Gastrocnemius medialis (tissue), 4 donors: Measurements from ENCODE around the gene BICD1. TPM values are rescaled to one million over a fixed set of nuclear protein-coding genes. Genes with fewer than 3 reads are reported as not detected.

ENCODE experiments used
- ATAC-seq, 2 donors: fragments of 150-250 bp; one replicate each; pipeline ENCODE4 v1.9.1; 2016
- DNase-seq, 2 donors: peaks; one replicate each; pipeline ENCODE4 v3.0.0-alpha.2; 2019
- H3K27ac ChIP-seq, 4 donors: fragments of 200-600 bp; sonication (generic); 1 replicate in 1 of 4; 2 replicates in 3 of 4; pipeline ENCODE4 v1.5.1; 2016 to 2018; ENCODE audit warnings: mild to moderate bottlenecking in 2 of 4, moderate library complexity in 1 of 4
- H3K27me3 ChIP-seq, 3 donors: fragments of 200-600 bp; sonication (generic) in 2 of 3; 1 replicate in 1 of 3; 2 replicates in 2 of 3; pipeline versions ENCODE4 v1.5.1 to v1.6.0; 2016 to 2019; ENCODE audit warnings: mild to moderate bottlenecking in 1 of 3, moderate library complexity in 1 of 3
- H3K36me3 ChIP-seq, 2 donors: fragments of 200-600 bp; sonication (generic) in 1 of 2; one replicate each; pipeline ENCODE4 v1.5.1; 2017 to 2018
- H3K4me1 ChIP-seq, 2 donors: fragments of 200-600 bp; sonication (generic) in 1 of 2; one replicate each; pipeline ENCODE4 v1.5.1; 2016 to 2017; ENCODE audit warnings: mild to moderate bottlenecking in 2 of 2
- H3K4me3 ChIP-seq, 4 donors: fragments of 200-600 bp; sonication (generic) in 3 of 4; 1 replicate in 1 of 4; 2 replicates in 3 of 4; pipeline ENCODE4 v1.5.1; 2016 to 2019; ENCODE audit warnings: mild to moderate bottlenecking in 2 of 4
- H3K9me3 ChIP-seq, 3 donors: fragments of 200-600 bp; sonication (generic) in 2 of 3; 1 replicate in 1 of 3; 2 replicates in 2 of 3; pipeline ENCODE4 v1.5.1; 2016 to 2019
- POLR2A ChIP-seq, 2 donors: fragments of 450-650 bp; IDR thresholded peaks; one replicate each; pipeline ENCODE4 v1.6.1; 2017; ENCODE audit warnings: antibody characterized with exemption in 2 of 2, mild to moderate bottlenecking in 2 of 2, moderate library complexity in 2 of 2
- in situ Hi-C, 4 donors: fragments of 200-750 bp; cut with MboI; loops; one replicate each; pipeline versions ENCODE4 v1.15.0 to v1.8.0; 2017; ENCODE audit warnings: low sequenced_read_pairs in 4 of 4
- intact Hi-C: fragments of 100-400 bp; cut with DNase I; formaldehyde crosslinking; loops from one replicate; pipeline ENCODE4 v1.15.1; 2023; ENCODE audit warnings: low total_unique reads
- total RNA-seq, 4 donors: library from RNA; depleted of rRNA; stranded (reverse); fragments of >200 nt; gene quantifications; one replicate each; pipeline versions ENCODE4 v1.1.0 to v1.2.3, GENCODE V29; 2016
- TF ChIP-seq, protein P1 (sequence below), 5 experiments: fragments of 450-650 bp in 3 of 5; fragments of 200-600 bp in 2 of 5; sonication (generic) in 2 of 5; IDR thresholded peaks in 4 of 5; conservative IDR thresholded peaks in 1 of 5; 1 replicate in 4 of 5; 2 replicates in 1 of 5; pipeline ENCODE4 v1.5.1; 2016 to 2019; ENCODE audit warnings: antibody characterized with exemption in 5 of 5, mild to moderate bottlenecking in 3 of 5, moderate library complexity in 3 of 5

BICD1 gene
- total RNA-seq, 4 donors from 2014 or later: 1.4 to 2.3 (median 2.0) TPM

DNA sequence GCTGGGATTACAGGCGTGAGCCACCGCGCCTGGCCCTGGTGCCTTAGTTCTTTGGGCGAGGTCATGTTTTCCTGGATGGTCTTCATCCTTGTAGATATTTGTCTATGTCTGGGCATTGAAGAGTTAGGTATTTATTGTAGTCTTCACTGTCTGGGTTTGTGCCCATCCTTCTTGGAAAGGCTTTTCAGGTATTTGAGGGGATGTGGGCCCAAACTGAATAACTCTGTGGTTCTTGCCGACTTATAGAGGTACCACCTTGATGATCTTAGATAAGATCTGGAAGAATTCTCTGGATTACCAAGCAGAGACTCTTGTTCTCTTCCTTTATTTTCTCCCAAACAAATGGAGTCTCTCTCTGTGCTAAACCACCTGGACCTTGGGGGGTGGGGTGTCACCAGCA is 311.6 kb downstream of the BICD1 start:
- no peak for ATAC-seq

DNA sequence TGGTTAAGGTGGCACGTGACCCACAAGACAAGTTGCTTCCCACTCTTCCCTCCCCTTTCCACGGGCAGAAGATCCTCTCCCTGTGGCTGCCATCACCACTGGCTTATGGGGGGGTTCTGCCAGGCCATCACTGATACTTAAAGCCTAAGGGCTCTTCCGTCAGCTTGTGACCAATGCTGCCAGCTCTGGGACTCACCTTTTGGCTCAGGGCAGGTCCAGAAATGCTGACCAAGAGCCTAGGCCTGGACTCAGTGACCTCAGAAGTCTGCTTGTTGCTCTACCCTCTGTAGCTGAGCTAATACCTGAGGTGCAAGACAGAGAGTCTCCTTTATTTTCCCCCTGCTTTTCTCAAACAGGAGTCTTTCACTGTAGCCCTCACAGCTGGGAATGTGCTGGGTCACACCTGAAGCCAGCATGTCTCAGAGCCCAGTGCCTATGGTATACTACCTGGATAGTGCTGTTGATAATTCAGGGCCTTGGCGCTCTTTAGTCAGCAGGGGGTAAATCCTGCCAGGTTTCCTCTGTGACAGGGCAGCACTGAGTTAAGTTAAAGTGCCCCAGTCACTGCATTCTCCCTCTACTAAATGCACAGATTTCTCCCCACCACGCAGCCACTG is 312.4 kb downstream of the BICD1 start:
- intact Hi-C loops: no loop called here
- no peak for ATAC-seq

More for the DNA sequence above, 311.6 kb downstream of the BICD1 start:
- Histone ChIP-seq H3K4me3 (no peak overlapping the region), H3K27me3 (no peaks in the 10 kb centered on the region), H3K4me1 (peaks cover 9 to 17% of the 10 kb centered on the region in 2 donors), H3K9me3 (no peaks in the 10 kb centered on the region), H3K36me3 (no peaks in the 10 kb centered on the region), H3K27ac (no peak overlapping the region)
- in situ Hi-C loops (no loop called here), intact Hi-C loops (no loop called here)
- no peak for DNase-seq
- TF ChIP-seq, protein P1, sequence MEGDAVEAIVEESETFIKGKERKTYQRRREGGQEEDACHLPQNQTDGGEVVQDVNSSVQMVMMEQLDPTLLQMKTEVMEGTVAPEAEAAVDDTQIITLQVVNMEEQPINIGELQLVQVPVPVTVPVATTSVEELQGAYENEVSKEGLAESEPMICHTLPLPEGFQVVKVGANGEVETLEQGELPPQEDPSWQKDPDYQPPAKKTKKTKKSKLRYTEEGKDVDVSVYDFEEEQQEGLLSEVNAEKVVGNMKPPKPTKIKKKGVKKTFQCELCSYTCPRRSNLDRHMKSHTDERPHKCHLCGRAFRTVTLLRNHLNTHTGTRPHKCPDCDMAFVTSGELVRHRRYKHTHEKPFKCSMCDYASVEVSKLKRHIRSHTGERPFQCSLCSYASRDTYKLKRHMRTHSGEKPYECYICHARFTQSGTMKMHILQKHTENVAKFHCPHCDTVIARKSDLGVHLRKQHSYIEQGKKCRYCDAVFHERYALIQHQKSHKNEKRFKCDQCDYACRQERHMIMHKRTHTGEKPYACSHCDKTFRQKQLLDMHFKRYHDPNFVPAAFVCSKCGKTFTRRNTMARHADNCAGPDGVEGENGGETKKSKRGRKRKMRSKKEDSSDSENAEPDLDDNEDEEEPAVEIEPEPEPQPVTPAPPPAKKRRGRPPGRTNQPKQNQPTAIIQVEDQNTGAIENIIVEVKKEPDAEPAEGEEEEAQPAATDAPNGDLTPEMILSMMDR (IDR thresholded peaks at IDR 0.05 in 4 of 5, conservative IDR thresholded peaks at IDR 0.05 in 1 of 5): no peak
- no peak for TF ChIP-seq POLR2A (IDR thresholded peaks at IDR 0.05)

DNA sequence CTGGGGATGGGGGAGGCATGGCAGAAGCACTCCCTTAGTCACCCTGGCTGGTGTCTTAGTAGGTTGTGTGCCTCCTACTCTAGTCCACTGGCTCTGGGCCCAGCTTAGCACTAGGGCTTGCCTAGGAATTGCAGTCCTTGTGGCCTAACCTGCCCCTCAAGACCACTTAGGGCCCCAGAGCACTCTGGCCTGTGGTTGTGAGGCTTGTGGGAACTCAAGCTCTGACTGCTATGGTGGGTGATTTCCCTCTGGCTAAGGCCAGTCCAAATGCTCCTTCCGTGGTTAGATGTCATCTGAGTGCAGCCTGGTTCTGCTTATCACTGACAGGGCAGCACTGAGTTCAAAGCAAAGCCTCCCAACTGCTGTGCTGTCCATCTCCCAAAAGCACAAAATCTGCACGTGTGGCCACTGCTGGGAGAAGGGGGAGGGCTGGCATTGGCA is 312.9 kb downstream of the BICD1 start:
- Histone ChIP-seq H3K4me3 (no peak overlapping the region), H3K4me1 (peaks cover 9 to 17% of the 10 kb centered on the region in 2 donors), H3K27ac (no peak overlapping the region), H3K36me3 (no peaks in the 10 kb centered on the region), H3K9me3 (no peaks in the 10 kb centered on the region), H3K27me3 (no peaks in the 10 kb centered on the region)
- no peak for ATAC-seq
- in situ Hi-C loops: no loop called here
- intact Hi-C loops: no loop called here
- no peak for DNase-seq
- TF ChIP-seq, protein P1 (IDR thresholded peaks at IDR 0.05 in 4 of 5, conservative IDR thresholded peaks at IDR 0.05 in 1 of 5): no peak
- TF ChIP-seq POLR2A (IDR thresholded peaks at IDR 0.05): no peak

More for the DNA sequence above, 312.4 kb downstream of the BICD1 start:
- H3K4me3 ChIP-seq: no peak overlapping the region
- TF ChIP-seq, protein P1 (IDR thresholded peaks at IDR 0.05 in 4 of 5, conservative IDR thresholded peaks at IDR 0.05 in 1 of 5): no peak
- no peak for TF ChIP-seq POLR2A (IDR thresholded peaks at IDR 0.05)
- H3K4me1 ChIP-seq: peaks cover 9 to 17% of the 10 kb centered on the region in 2 donors
- H3K27me3 ChIP-seq: no peaks in the 10 kb centered on the region
- no peak for DNase-seq
- in situ Hi-C loops: no loop called here
- H3K9me3 ChIP-seq: no peaks in the 10 kb centered on the region
- H3K36me3 ChIP-seq: no peaks in the 10 kb centered on the region
- H3K27ac ChIP-seq: no peak overlapping the region

DNA sequence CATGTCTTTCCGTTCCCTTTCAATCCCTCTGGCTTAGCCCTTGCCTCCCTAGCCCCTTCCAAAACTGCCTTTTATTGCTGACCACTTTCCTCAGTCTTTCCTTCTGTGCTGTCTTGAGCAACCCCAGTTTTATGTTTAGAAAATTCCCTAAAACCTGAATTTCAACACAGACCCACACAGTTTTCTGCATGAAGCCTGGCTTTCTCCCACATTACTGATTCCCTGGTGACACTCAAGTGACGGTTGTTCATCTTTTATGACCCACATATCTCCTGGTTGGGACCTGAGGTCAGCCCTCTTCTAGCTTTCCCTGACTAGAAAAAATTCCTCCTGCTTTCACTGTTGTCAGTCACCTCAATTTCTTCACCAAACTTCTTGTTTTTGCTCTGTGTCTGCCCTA is 313.7 kb downstream of the BICD1 start:
- peaks cover 9 to 17% of the 10 kb centered on the region in 2 donors for H3K4me1 ChIP-seq
- H3K36me3 ChIP-seq: no peaks in the 10 kb centered on the region
- no peaks in the 10 kb centered on the region for H3K27me3 ChIP-seq
- ATAC-seq: no peak
- in situ Hi-C loops: no loop called here
- no peak overlapping the region for H3K4me3 ChIP-seq
- no peaks in the 10 kb centered on the region for H3K9me3 ChIP-seq
- no peak overlapping the region for H3K27ac ChIP-seq
- TF ChIP-seq, protein P1 (IDR thresholded peaks at IDR 0.05 in 4 of 5, conservative IDR thresholded peaks at IDR 0.05 in 1 of 5): no peak
- no peak for TF ChIP-seq POLR2A (IDR thresholded peaks at IDR 0.05)
- no peak for DNase-seq
- intact Hi-C loops: no loop called here
